HG03521 (cell line): ENCODE data around the gene CADM2.

Experiments used
- ATAC-seq: cut with Tn5 transposase; IDR thresholded peaks from one replicate; pipeline ENCODE4 v1.9.1; 2021; ENCODE audit warnings: mild to moderate bottlenecking, moderate library complexity; ENCODE audit not compliant: unreplicated experiment

The CADM2 gene

GRCh38 chr3:84983490-84983889, 24.7 kb downstream of the CADM2 start:
- no peak for ATAC-seq

GRCh38 chr3:84984429-84984828, 25.6 kb downstream of the CADM2 start:
- ATAC-seq: no peak

- no peak for ATAC-seq
These were observed 27.0 kb downstream of the CADM2 start for GRCh38 chr3:84985795-84986194.

GRCh38 chr3:84987706-84988504, 29.1 kb downstream of the CADM2 start:
- no peak for ATAC-seq

GRCh38 chr3:84989102-84989501, 30.3 kb downstream of the CADM2 start:
- no peak for ATAC-seq

- ATAC-seq: no peak
These were observed 32.7 kb downstream of the CADM2 start for GRCh38 chr3:84991422-84991900.

- no peak for ATAC-seq
These were observed 35.2 kb downstream of the CADM2 start for GRCh38 chr3:84993956-84994355.

GRCh38 chr3:84998545-84998944, 39.8 kb downstream of the CADM2 start:
- no peak for ATAC-seq

GRCh38 chr3:85003479-85003878, 44.7 kb downstream of the CADM2 start:
- no peak for ATAC-seq

GRCh38 chr3:85004147-85004546, 45.4 kb downstream of the CADM2 start:
- no peak for ATAC-seq

GRCh38 chr3:85005946-85006345, 47.2 kb downstream of the CADM2 start:
- no peak for ATAC-seq

GRCh38 chr3:85007195-85008094, 48.7 kb downstream of the CADM2 start:
- no peak for ATAC-seq

GRCh38 chr3:85020828-85021227, 62.0 kb downstream of the CADM2 start:
- no peak for ATAC-seq

GRCh38 chr3:85030052-85030451, 71.3 kb downstream of the CADM2 start:
- no peak for ATAC-seq

GRCh38 chr3:85037203-85037602, 78.4 kb downstream of the CADM2 start:
- no peak for ATAC-seq

- no peak for ATAC-seq
These were observed 82.2 kb downstream of the CADM2 start for GRCh38 chr3:85041001-85041400.

- no peak for ATAC-seq
These were observed 82.8 kb downstream of the CADM2 start for GRCh38 chr3:85041562-85042055.

- no peak for ATAC-seq
These were observed 92.0 kb downstream of the CADM2 start for GRCh38 chr3:85050821-85051220.

GRCh38 chr3:85051786-85052185, 93.0 kb downstream of the CADM2 start:
- no peak for ATAC-seq

GRCh38 chr3:85053626-85054025, 94.8 kb downstream of the CADM2 start:
- ATAC-seq: no peak

- no peak for ATAC-seq
These were observed 95.8 kb downstream of the CADM2 start for GRCh38 chr3:85054579-85054978.

- ATAC-seq: no peak
These were observed 110.1 kb downstream of the CADM2 start for GRCh38 chr3:85068911-85069310.
